ENCODE results near the gene LAMB1.

The LAMB1 gene

GRCh38 chr7:107998660-107999480, 4.1 kb downstream of the LAMB1 start:
- no peak for DNase-seq

DNA sequence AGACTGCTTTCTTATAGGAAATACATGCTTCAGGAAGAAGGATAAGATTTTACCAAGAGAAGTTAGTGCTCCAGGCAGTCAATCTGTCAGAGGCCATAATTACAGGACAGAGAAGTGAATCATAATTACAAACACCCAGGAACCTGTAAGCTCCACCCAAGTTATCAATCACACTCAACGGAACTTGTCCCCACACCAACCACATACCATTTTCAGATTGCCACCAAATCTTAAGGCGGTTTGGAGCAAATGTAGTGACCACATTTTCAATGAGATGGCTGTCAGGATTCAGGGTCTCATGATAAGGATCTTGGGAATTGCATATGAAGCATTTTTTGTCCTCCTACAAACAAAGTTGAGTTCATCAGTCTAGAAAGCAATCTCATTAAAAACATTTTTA, 4.8 kb downstream of the LAMB1 start:
- DNase-seq, result no peak

- DNase-seq, result no peak
These were observed 6.7 kb downstream of the LAMB1 start for GRCh38 chr7:107996072-107996882.

- DNase-seq, result no peak
These were observed 7.5 kb downstream of the LAMB1 start for GRCh38 chr7:107995184-107996071.

- no peak for DNase-seq
These were observed 8.4 kb downstream of the LAMB1 start for GRCh38 chr7:107994421-107995030.

GRCh38 chr7:107993891-107994291, 9.1 kb downstream of the LAMB1 start:
- DNase-seq, result peak in 2 of 56 donors; percentile 5 to 15

DNA sequence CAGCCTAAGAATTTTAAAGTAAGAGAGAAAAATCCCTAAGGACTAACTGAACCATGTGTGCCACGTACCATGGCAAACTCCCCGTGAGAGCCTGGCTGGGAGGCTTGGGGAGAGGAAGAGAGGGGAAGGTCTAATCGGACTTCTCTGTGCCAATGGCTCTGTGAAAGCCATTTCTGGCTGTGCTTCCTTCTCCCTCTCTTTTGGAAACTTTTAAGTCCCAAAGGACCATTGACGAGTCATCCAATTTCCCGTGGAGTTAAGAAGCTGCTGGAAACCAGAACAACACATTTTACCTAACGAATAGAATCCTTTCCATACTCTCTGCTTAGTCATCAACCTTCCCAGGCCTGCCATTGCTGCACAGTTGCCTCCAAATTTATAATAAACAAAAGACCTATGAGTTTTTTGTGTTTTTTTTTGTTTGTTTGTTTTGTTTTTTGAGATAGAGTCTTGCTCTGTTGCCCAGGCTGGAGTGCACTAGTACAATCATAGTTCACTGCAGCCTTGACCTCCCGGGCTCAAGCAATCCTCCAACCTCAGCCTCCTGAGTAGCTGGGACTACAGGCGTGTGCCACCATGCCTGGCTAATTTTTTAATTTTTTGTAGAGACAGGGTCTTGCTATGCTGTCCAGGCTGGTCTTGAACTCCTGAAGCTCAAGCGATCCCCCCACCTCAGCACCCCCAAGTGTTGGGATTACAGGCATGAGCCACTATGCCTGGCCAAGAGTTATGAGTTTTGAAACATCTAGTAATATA, 13.2 kb downstream of the LAMB1 start:
- no peak for DNase-seq

DNA sequence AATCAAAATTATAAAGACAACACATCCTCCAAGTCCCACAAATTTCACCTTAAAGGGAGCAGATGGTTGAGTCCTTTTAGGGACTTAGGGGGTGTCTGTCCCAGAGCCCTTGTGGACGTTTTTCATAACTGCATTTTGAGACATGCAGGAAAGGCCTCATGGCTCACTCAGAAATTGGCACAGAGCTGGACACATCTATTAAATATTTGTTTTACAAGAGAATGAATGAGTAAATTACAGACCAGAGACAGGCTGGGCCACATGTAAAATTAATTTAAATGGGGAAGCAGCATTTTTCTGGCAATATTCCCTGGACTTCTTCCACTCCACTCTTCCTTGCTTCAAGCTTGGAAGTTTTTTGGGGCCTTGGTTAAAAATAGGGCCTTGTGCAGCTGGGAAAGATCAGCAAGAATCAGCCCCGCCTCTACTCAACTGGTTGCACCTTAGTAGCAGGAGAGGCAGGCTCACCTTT, 20.0 kb downstream of the LAMB1 start:
- DNase-seq, result no peak

DNA sequence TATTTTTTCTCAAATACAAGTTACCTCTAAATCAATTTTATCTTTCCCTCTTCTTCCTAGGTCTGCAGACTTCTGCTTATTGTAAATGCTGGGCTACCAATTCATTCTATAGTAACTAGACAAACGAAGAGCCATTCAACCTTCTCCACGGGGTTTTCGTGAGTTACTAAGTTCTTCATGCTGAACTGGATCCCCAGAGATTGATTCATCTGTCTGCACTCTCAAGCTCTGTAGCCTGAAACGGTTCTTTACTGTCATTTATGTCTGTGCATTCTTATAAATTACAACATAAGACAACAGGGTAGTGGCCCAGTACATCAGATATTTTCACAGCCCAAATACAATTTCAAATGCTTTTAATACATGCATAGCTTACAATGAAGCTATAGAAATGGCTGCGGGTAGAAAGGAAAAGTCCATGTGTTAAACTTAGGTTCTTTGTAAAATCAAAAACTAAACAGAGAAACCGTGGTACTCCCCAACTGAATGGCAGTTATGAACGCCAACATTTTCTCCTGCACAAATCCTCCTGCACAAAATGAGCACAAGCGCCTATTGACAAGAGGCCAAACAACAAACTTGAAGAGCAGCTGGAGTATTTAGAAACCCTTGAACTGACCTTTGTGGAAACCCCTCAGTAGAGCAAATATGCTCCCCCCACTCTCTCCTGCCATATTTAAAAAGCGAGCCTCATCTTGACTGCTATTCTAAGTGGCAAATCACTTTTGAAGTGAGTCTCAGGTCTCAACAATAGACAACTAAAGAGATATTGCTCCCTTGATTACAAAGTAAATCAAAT, 20.7 kb downstream of the LAMB1 start:
- no peak for DNase-seq

- no peak for DNase-seq
These were observed 21.5 kb downstream of the LAMB1 start for GRCh38 chr7:107981466-107981865.

- no peak for DNase-seq
These were observed 22.2 kb downstream of the LAMB1 start for GRCh38 chr7:107980671-107981190.

DNA sequence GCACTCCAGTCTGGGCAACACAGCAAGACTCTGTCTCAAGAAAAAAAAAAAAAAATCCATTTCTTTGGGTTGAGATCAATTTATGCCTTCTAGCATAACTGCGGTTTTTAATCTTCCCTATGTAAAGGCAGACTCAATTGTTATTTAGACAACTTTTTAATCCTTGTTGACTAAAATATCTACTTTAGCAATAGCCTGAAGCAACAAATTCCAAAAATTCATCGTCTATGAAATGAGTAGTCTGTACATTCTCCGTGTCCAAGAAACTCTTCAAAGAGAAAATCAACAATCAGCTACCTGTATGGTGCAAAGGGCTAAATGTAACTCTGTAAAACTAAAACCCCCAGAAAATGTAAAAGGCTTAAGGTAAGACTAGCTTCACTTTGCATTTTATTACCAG, 22.8 kb downstream of the LAMB1 start:
- no peak for DNase-seq

GRCh38 chr7:107978815-107979408, 24.0 kb downstream of the LAMB1 start:
- DNase-seq, result no peak

DNA sequence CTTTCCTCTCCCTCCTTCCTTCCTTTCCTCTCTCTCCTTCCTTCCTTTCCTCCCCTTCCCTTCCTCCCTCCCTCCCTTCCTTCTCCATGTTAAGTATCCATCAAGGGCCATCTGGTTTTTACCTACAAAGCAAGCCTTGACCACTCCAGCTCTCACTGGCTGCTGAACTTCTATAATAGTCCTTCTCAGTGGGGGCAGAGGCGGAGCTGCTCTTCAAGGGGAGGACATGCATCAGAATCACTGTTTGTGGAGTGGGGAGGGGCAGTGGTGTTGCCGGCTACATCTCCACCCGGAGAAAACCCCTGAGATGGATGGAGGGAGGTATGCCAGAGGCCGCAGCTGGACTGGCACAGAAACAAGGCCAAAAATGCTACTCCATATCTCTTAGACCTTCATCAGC, 25.9 kb downstream of the LAMB1 start:
- no peak for DNase-seq

DNA sequence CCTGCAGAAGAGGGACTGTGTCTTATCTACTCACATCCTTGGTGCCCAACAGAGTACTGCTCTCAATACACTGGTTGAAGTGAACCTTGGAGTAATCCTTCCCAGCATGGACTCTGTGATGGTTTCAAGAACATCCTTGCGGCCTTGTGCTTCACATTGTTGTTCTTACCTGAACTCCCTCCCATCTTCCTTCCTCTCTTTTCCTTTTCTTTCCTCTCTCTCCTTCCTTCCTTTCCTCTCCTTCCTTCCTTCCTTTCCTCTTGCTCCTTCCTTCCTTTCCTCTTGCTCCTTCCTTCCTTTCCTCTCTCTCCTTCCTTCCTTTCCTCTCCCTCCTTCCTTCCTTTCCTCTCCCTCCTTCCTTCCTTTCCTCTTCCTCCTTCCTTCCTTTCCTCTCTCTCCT, 26.3 kb downstream of the LAMB1 start:
- DNase-seq, result no peak

GRCh38 chr7:107975394-107976013, 27.5 kb downstream of the LAMB1 start:
- DNase-seq, result no peak

DNA sequence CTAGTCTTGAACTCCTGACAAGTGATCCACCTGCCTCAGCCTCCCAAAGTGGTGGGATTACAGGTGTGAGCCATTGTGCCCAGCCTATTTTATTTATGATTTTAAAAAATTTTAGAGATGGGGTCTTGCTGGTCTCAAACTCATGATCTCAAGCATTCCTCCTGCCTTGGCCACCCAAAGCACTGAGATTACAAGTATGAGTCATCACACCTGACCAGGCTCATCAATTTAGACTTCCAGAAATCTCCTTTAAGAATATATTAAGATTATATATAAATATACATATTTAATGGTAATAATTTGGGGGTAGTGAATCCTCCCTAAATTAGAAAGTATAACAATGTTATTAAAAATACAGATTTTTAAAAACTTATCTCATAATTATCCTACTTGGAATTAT, 29.1 kb downstream of the LAMB1 start:
- no peak for DNase-seq

GRCh38 chr7:107972941-107973376, 30.0 kb downstream of the LAMB1 start:
- no peak for DNase-seq
